Transverse colon (tissue), 4 donors: ENCODE measurements around the gene MCAM. TPM values are rescaled to one million over a fixed set of nuclear protein-coding genes. Genes with fewer than 3 reads are reported as not detected.

ENCODE experiments used
- DNase-seq: peaks from one replicate; pipeline ENCODE4 v3.0.0-alpha.2; 2019
- H3K27ac ChIP-seq, 4 donors: fragments of 200-600 bp; sonication (generic); 2 replicates each; pipeline ENCODE4 v1.5.1; 2016 to 2018; ENCODE audit warnings: inconsistent platforms in 4 of 4
- H3K27me3 ChIP-seq: fragments of 200-600 bp; sonication (generic); 2 replicates; pipeline ENCODE4 v1.5.1; 2017; ENCODE audit warnings: inconsistent platforms
- H3K36me3 ChIP-seq, 4 donors: fragments of 200-600 bp; sonication (generic); 2 replicates each; pipeline ENCODE4 v1.5.1; 2017 to 2019; ENCODE audit warnings: inconsistent platforms in 4 of 4
- H3K4me1 ChIP-seq, 4 donors: fragments of 200-600 bp; sonication (generic); 2 replicates each; pipeline ENCODE4 v1.5.1; 2017 to 2020; ENCODE audit warnings: inconsistent platforms in 4 of 4
- H3K4me3 ChIP-seq, 4 donors: fragments of 200-600 bp; sonication (generic); 1 replicate in 1 of 4; 2 replicates in 3 of 4; pipeline versions ENCODE4 v1.5.1 to v1.6.1; 2017 to 2019; ENCODE audit warnings: inconsistent platforms in 4 of 4
- H3K9me3 ChIP-seq, 2 donors: fragments of 200-600 bp; sonication (generic); 2 replicates each; pipeline ENCODE4 v1.5.1; 2017 to 2019; ENCODE audit warnings: inconsistent platforms in 2 of 2
- EP300 ChIP-seq: sonication (generic); formaldehyde crosslinking; IDR thresholded peaks from one replicate; pipeline ENCODE4 v1.6.1; 2017; ENCODE audit warnings: antibody characterized with exemption, low read depth
- POLR2A ChIP-seq: fragments of 450-650 bp; IDR thresholded peaks from one replicate; pipeline ENCODE4 v1.6.1; 2016; ENCODE audit warnings: antibody characterized with exemption, mild to moderate bottlenecking, moderate library complexity
- POLR2AphosphoS5 ChIP-seq, 3 donors: sonication (generic); formaldehyde crosslinking; IDR thresholded peaks; one replicate each; pipeline ENCODE4 v1.6.1; 2016; ENCODE audit warnings: antibody characterized with exemption in 3 of 3
- WGBS, 2 donors: methylation state at CpG; one replicate each; pipeline ENCODE4 v1.1.5; 2018; ENCODE audit warnings: low coverage in 1 of 2; 5-methylcytosine and 5-hydroxymethylcytosine counted together
- in situ Hi-C, 4 donors: fragments of 200-750 bp; cut with MboI; loops; one replicate each; pipeline versions ENCODE4 v1.15.0 to v1.15.1; 2017; ENCODE audit warnings: low sequenced_read_pairs in 3 of 4, low pct_ligation_motif_present in 1 of 4, low pct_unique_long_range_greater_than_20kb in 1 of 4
- intact Hi-C: fragments of 100-400 bp; cut with DNase I; formaldehyde crosslinking; loops from one replicate; pipeline ENCODE4 v1.15.1; 2023; ENCODE audit warnings: low total_unique reads
- total RNA-seq, 4 donors: library from RNA; depleted of rRNA; stranded (reverse); fragments of >200 nt; gene quantifications; one replicate each; pipeline ENCODE4 v1.1.0, GENCODE V29; 2016
- TF ChIP-seq, protein P1 (sequence below), 5 experiments: fragments of 200-600 bp in 3 of 5; fragments of 450-650 bp in 2 of 5; sonication (generic) in 3 of 5; IDR thresholded peaks; 1 replicate in 2 of 5; 2 replicates in 3 of 5; pipeline ENCODE4 v1.5.1; 2016 to 2017; ENCODE audit warnings: antibody characterized with exemption in 5 of 5, inconsistent platforms in 3 of 5, mild to moderate bottlenecking in 2 of 5, moderate library complexity in 1 of 5

Gene MCAM, protein sequence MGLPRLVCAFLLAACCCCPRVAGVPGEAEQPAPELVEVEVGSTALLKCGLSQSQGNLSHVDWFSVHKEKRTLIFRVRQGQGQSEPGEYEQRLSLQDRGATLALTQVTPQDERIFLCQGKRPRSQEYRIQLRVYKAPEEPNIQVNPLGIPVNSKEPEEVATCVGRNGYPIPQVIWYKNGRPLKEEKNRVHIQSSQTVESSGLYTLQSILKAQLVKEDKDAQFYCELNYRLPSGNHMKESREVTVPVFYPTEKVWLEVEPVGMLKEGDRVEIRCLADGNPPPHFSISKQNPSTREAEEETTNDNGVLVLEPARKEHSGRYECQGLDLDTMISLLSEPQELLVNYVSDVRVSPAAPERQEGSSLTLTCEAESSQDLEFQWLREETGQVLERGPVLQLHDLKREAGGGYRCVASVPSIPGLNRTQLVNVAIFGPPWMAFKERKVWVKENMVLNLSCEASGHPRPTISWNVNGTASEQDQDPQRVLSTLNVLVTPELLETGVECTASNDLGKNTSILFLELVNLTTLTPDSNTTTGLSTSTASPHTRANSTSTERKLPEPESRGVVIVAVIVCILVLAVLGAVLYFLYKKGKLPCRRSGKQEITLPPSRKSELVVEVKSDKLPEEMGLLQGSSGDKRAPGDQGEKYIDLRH
- 100 to 1,000 TPM in 3 of 4 donors, 10 to 100 TPM in 1; 87.4 to 466 (median 150) TPM for total RNA-seq

DNA sequence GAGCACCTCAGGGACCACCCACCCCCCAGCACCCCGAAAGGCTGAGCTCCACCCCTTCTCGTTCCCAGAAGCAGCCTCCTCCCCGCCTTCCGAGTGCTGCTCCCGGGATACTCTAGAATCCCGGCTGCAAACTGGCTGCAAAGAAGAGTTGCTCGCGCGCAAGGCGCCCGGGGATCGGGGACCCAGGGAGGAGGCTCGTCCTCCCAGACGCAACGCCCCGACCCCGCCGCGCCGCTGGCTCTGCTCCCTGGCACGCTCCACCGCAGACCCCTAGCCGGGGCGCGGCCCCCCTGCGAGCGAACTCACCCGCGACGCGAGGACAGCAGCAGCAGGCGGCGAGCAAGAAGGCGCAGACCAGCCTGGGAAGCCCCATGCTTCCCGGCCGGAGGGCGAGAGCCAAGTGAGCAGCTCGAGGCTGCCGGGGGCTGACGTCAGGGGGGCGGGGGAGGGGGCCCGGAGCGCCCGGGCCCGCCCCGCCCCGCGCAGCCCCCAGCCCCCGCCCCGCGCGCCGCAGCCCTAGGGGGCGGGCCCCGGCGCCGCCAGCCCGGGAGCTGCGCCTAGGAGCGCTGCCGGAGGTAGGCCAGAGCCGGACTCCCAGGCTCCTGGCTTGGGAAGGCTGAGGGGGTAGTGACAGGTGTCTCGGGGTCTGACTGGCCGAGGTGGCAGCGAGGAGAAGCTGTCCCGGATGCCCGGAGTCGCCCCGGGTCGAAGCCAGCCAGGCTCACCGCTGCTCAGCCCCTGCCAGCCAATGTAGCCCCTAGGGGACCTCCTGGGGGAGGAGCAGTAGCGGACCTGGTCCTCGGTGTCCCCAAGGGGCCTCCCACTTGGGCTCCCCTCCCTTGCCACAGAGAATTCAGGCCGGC, at the start of gene MCAM:
Gene MCAM (minus strand): TSS at position 402 of the 863 bp plus-strand sequence. CDS start 29 bp downstream, at position 373.
- H3K27ac ChIP-seq = peak within 1 kb of the TSS; percentile 82 to 97 (median 87)
- in situ Hi-C loops = no loop called here
- H3K36me3 ChIP-seq = no peaks in the 10 kb centered on the region
- peak within 1 kb of the TSS; percentile 44 to 72 (median 55) for H3K4me3 ChIP-seq
- intact Hi-C loops = no loop called here
- H3K4me1 ChIP-seq = peaks cover 30 to 70% (median 57%) of the 10 kb centered on the region in 4 donors
- 4% methylated on average over 48 of the region's 74 CpGs; no CpG with 5 or more reads in 1 of the 2 donors for whole genome bisulfite sequencing, 2 donors
- no peaks in the 10 kb centered on the region for H3K9me3 ChIP-seq
- TF ChIP-seq POLR2A (peak; percentile 54), POLR2AphosphoS5 (IDR thresholded peaks at IDR 0.05) (peak; percentile 74 to 92 (median 80)), EP300 (no peak)
- DNase-seq = no peak
- H3K27me3 ChIP-seq = peaks cover 68% of the 10 kb centered on the region

GRCh38 chr11:119365071-119365591, 48.2 kb upstream of the MCAM start:
- Histone ChIP-seq H3K9me3 (no peaks in the 10 kb centered on the region), H3K36me3 (no peaks in the 10 kb centered on the region), H3K4me3 (no peak overlapping the region), H3K27me3 (peaks cover 14% of the 10 kb centered on the region), H3K27ac (peak overlapping the region; percentile 80 to 88 (median 86)), H3K4me1 (peaks cover 51 to 87% (median 78%) of the 10 kb centered on the region in 4 donors)
- WGBS, 2 donors = 66% methylated on average over 6 of the region's 6 CpGs; no CpG with 5 or more reads in 1 of the 2 donors
- in situ Hi-C loops (no loop called here), intact Hi-C loops (no loop called here)
- no peak for DNase-seq
- TF ChIP-seq POLR2AphosphoS5 (IDR thresholded peaks at IDR 0.05) (no peak), POLR2A (no peak), EP300 (no peak)
- TF ChIP-seq, protein P1, sequence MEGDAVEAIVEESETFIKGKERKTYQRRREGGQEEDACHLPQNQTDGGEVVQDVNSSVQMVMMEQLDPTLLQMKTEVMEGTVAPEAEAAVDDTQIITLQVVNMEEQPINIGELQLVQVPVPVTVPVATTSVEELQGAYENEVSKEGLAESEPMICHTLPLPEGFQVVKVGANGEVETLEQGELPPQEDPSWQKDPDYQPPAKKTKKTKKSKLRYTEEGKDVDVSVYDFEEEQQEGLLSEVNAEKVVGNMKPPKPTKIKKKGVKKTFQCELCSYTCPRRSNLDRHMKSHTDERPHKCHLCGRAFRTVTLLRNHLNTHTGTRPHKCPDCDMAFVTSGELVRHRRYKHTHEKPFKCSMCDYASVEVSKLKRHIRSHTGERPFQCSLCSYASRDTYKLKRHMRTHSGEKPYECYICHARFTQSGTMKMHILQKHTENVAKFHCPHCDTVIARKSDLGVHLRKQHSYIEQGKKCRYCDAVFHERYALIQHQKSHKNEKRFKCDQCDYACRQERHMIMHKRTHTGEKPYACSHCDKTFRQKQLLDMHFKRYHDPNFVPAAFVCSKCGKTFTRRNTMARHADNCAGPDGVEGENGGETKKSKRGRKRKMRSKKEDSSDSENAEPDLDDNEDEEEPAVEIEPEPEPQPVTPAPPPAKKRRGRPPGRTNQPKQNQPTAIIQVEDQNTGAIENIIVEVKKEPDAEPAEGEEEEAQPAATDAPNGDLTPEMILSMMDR (IDR thresholded peaks at IDR 0.05) = no peak

DNA sequence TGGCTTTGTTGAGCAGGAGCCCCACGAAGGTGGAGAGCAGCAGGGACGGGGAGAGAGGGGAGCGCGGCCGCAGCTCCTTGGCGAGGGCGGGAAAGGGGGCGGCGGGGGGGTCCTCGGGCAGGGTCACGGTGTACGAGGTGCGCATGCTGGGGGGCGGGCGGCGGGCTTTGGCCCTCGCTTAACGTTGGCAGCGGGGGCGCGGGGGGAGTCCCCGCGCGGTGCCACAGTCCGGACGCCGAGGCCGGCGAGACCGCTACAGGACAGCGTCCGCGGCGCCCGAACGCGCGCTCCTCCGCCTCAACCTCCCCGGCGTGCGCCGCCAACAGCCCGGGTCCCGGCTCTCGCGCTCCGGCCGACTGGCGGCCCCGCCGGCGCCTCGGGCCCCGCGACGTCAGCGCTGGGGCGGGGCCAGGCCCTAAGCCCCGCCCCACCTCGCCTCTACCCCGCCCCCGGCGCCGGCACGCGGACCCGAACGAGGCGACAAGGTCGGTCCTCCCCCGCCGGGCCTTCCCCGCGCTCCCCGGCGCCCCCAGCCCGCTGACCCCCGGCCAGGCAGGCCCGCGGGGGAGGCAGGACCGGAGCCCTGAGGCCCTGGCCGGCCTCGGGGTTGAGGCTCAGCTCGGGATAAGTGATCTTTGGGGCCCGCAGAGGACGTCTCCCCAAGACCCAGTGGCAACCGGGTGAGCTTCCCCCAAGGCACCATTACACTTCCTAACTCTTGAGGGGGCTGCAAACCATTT, 47.1 kb upstream of the MCAM start:
- intact Hi-C loops = no loop called here
- peaks cover 14% of the 10 kb centered on the region for H3K27me3 ChIP-seq
- no peaks in the 10 kb centered on the region for H3K36me3 ChIP-seq
- in situ Hi-C loops = no loop called here
- H3K4me1 ChIP-seq = peaks cover 43 to 77% (median 67%) of the 10 kb centered on the region in 4 donors
- H3K27ac ChIP-seq = peak overlapping the region; percentile 80 to 88 (median 86)
- no peaks in the 10 kb centered on the region for H3K9me3 ChIP-seq
- peak overlapping the region; percentile 40 to 61 (median 46) for H3K4me3 ChIP-seq
- 6% methylated on average over 50 of the region's 88 CpGs; no CpG with 5 or more reads in 1 of the 2 donors for WGBS, 2 donors
- DNase-seq = peak; percentile 68
- TF ChIP-seq, protein P1 (IDR thresholded peaks at IDR 0.05) = no peak
- TF ChIP-seq POLR2AphosphoS5 (IDR thresholded peaks at IDR 0.05) = peak in 1 of 3 donors; percentile 46
